ENCODE measurements around the gene MAU2. TPM values are rescaled to one million over a fixed set of nuclear protein-coding genes. Genes with fewer than 3 reads are reported as not detected.

MAU2 gene
- total and polyA plus RNA-seq, 4 donors, result 11.3 to 82.8 (median 45.3) TPM

DNA sequence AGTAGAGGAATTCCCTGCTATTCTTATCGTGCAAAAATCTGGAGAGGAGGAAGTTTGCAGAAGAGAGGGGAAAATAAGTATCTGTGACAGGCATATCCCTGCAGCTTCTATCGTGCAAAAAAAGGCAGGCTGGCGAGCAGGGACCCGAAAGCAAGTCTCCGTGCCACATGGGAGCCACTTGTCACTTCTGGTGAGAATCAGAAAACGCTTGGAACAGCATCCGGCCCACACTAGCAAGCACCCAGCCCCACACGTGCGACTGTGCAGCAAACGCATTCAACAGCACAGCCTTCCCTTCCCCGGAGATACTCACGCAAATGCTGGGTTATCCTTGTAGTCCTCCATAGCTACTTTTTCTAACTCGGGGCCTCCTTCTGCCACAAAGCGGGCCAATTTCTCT lies 17.2 kb upstream of the MAU2 start:
- no peak for ATAC-seq (ENCODE audit: low FRiP score)
- intact Hi-C loops (cut with DNase I), result no loop called here
- no peaks in the 10 kb centered on the region for H3K9me3 ChIP-seq (ENCODE audit: control insufficient read depth, low read length)
- H3K4me3 ChIP-seq (ENCODE audit: low read length in 2 of 2), result no peak overlapping the region
- peaks cover 0 to 10% of the 10 kb centered on the region in 2 donors for H3K36me3 ChIP-seq (ENCODE audit: control insufficient read depth in 1 of 2, insufficient read depth in 2 of 2, low read length in 1 of 2)
- H3K4me1 ChIP-seq (ENCODE audit: control insufficient read depth in 1 of 2, insufficient read depth in 2 of 2, low read length in 2 of 2), result no peaks in the 10 kb centered on the region
- WGBS, 2 donors, result 88 to 91% methylated on average over 14 of the region's 14 CpGs
- no peaks in the 10 kb centered on the region for H3K27me3 ChIP-seq (ENCODE audit: control insufficient read depth in 1 of 2, insufficient read depth in 2 of 2, low read length in 1 of 2)
- no peak for DNase-seq
- no peak overlapping the region for H3K27ac ChIP-seq (ENCODE audit: low read depth in 1 of 2, low read length in 2 of 2)

DNA sequence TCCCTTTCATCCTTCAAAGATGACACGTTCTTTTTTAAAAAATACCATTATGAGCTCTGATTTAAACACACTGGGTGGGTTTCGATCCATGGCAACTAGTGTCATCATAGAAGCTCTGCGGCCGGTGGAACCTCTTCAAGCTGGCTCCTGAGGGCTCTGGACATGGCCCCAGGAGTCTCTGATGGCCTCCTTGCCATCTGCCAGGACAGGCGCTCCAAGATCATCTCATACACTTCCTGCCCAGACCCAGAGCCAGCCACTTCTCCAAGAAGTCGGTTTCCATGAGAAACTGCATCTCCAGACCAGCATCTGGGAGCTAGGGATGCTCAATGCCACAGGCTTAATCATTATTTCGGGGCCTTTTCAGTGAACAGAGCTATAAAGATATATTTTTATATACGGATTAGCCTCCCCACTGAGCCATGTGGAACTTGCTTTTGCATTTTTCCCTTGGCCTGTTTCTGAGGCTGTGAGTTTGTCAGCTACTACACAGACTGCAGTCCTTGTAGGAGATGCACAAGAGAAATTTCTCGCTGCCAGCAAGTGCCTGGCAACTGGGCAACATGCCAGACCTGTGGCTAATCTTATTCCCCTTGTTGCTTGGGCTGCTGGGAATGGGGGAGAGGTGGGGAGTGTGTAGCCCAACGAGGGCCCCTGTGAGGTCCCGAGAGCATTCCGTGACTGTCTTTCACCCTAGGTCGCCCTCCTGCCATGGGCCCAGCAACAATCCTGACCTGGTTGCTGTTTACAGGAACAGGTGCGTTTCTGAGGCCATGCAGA lies 16.3 kb upstream of the MAU2 start:
- Histone ChIP-seq H3K4me1 (ENCODE audit: control insufficient read depth in 1 of 2, insufficient read depth in 2 of 2, low read length in 2 of 2) (no peaks in the 10 kb centered on the region), H3K36me3 (ENCODE audit: control insufficient read depth in 1 of 2, insufficient read depth in 2 of 2, low read length in 1 of 2) (peaks cover 0 to 12% of the 10 kb centered on the region in 2 donors), H3K4me3 (ENCODE audit: low read length in 2 of 2) (no peak overlapping the region), H3K27ac (ENCODE audit: low read depth in 1 of 2, low read length in 2 of 2) (no peak overlapping the region), H3K9me3 (ENCODE audit: control insufficient read depth, low read length) (no peaks in the 10 kb centered on the region), H3K27me3 (ENCODE audit: control insufficient read depth in 1 of 2, insufficient read depth in 2 of 2, low read length in 1 of 2) (no peaks in the 10 kb centered on the region)
- ATAC-seq (ENCODE audit: low FRiP score) (no peak), DNase-seq (no peak)
- intact Hi-C loops (cut with DNase I), result no loop called here
- WGBS, 2 donors, result 82 to 83% methylated on average over 14 of the region's 14 CpGs

DNA sequence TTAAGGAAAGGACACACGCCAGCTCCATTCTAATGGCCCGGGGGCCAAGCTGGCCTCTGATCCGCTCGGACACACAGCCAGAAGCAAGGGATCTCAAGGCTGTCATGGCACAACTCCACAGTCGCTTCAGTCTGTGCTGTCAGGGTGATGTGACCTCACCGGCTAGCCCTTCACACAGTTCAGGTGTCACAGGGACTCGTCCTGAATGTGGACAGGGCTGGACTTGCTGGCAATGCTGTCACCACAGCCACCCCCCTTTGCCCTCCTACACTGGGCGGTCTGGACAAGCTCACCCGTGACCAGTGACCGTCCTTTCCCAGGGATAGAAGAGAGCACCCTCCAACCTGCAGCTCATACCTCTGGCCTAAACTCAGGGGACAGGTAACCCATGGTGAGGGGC lies 15.6 kb upstream of the MAU2 start:
- Histone ChIP-seq H3K27ac (ENCODE audit: low read depth in 1 of 2, low read length in 2 of 2) (no peak overlapping the region), H3K4me3 (ENCODE audit: low read length in 2 of 2) (no peak overlapping the region), H3K4me1 (ENCODE audit: control insufficient read depth in 1 of 2, insufficient read depth in 2 of 2, low read length in 2 of 2) (no peaks in the 10 kb centered on the region), H3K9me3 (ENCODE audit: control insufficient read depth, low read length) (no peaks in the 10 kb centered on the region), H3K36me3 (ENCODE audit: control insufficient read depth in 1 of 2, insufficient read depth in 2 of 2, low read length in 1 of 2) (peaks cover 0 to 12% of the 10 kb centered on the region in 2 donors), H3K27me3 (ENCODE audit: control insufficient read depth in 1 of 2, insufficient read depth in 2 of 2, low read length in 1 of 2) (no peaks in the 10 kb centered on the region)
- no peak for ATAC-seq (ENCODE audit: low FRiP score)
- intact Hi-C loops (cut with DNase I), result no loop called here
- no peak for DNase-seq
- WGBS, 2 donors, result 92 to 93% methylated on average over 10 of the region's 10 CpGs

DNA sequence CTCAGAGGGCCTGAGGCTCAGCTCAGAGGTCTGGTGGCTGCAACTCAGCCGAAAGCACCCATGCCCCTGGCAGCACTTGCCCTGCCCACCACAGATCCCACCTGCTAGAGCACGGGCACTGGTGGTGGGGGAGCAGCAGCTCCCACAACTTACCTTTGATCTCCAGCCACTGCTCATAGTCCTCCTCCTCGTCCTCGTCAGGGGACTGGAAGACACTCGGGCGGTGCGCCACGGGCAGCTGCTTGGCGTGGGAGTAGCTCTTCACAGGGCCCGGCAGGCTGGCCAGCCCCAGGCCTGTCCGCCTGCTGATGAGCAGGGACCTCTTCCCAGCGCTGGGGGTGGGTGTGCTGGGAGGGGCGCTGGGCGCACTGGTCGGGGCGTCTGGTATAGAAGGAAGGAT lies 14.9 kb upstream of the MAU2 start:
- no peak overlapping the region for H3K27ac ChIP-seq (ENCODE audit: low read depth in 1 of 2, low read length in 2 of 2)
- H3K27me3 ChIP-seq (ENCODE audit: control insufficient read depth in 1 of 2, insufficient read depth in 2 of 2, low read length in 1 of 2), result no peaks in the 10 kb centered on the region
- H3K9me3 ChIP-seq (ENCODE audit: control insufficient read depth, low read length), result no peaks in the 10 kb centered on the region
- H3K36me3 ChIP-seq (ENCODE audit: control insufficient read depth in 1 of 2, insufficient read depth in 2 of 2, low read length in 1 of 2), result peaks cover 0 to 12% of the 10 kb centered on the region in 2 donors
- 89 to 93% methylated on average over 16 of the region's 16 CpGs for WGBS, 2 donors
- intact Hi-C loops (cut with DNase I), result no loop called here
- no peak for DNase-seq
- H3K4me1 ChIP-seq (ENCODE audit: control insufficient read depth in 1 of 2, insufficient read depth in 2 of 2, low read length in 2 of 2), result no peaks in the 10 kb centered on the region
- ATAC-seq (ENCODE audit: low FRiP score), result no peak
- H3K4me3 ChIP-seq (ENCODE audit: low read length in 2 of 2), result no peak overlapping the region

DNA sequence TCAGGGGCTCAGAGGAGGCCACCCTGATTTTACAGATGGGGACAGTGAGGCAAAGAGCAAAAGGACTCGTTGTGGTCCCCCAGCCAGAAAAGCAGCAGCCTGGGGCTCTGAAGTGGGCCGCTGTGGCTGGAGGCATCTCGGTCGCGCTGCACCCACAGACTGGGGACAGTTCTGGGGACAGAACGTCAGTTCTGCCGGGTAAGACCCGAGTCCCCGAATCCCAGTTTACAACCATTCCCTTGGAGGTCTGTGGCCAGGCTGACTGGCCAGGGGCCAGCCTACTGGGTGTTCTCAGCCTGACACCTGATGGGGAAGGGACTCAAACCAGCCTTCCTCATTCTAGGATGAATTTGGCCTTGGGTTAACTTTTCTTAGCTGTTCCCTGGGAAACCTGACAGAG lies 14.4 kb upstream of the MAU2 start:
- intact Hi-C loops (cut with DNase I), result no loop called here
- peaks cover 0 to 12% of the 10 kb centered on the region in 2 donors for H3K36me3 ChIP-seq (ENCODE audit: control insufficient read depth in 1 of 2, insufficient read depth in 2 of 2, low read length in 1 of 2)
- no peak overlapping the region for H3K4me3 ChIP-seq (ENCODE audit: low read length in 2 of 2)
- no peak for ATAC-seq (ENCODE audit: low FRiP score)
- H3K4me1 ChIP-seq (ENCODE audit: control insufficient read depth in 1 of 2, insufficient read depth in 2 of 2, low read length in 2 of 2), result no peaks in the 10 kb centered on the region
- no peaks in the 10 kb centered on the region for H3K27me3 ChIP-seq (ENCODE audit: control insufficient read depth in 1 of 2, insufficient read depth in 2 of 2, low read length in 1 of 2)
- no peak overlapping the region for H3K27ac ChIP-seq (ENCODE audit: low read depth in 1 of 2, low read length in 2 of 2)
- WGBS, 2 donors, result 89 to 95% methylated on average over 9 of the region's 9 CpGs
- no peak for DNase-seq
- no peaks in the 10 kb centered on the region for H3K9me3 ChIP-seq (ENCODE audit: control insufficient read depth, low read length)

DNA sequence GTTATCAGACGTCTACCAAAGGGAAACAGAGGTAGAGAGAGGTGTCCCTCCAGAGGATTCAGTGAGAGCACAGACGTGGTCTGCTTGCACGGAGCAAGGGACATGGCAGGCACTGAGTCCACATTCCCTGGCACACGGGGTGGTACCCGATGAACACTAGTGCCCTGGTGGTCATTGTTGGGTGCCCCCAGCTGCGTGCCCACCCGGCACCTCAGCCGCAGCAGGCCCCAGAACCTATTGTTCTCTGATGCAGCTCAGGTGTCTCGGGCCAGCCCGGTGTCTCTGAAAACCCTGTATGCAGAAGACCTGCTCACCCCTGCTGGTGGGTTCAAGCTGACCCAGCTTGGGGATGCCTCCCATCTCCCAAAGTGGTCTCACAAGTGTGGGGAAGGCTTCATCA lies 12.3 kb upstream of the MAU2 start:
- ATAC-seq (ENCODE audit: low FRiP score) (no peak), DNase-seq (no peak)
- no peak overlapping the region for H3K27ac ChIP-seq (ENCODE audit: low read depth in 1 of 2, low read length in 2 of 2)
- no peaks in the 10 kb centered on the region for H3K27me3 ChIP-seq (ENCODE audit: control insufficient read depth in 1 of 2, insufficient read depth in 2 of 2, low read length in 1 of 2)
- WGBS, 2 donors, result 93 to 94% methylated on average over 10 of the region's 10 CpGs
- no peaks in the 10 kb centered on the region for H3K9me3 ChIP-seq (ENCODE audit: control insufficient read depth, low read length)
- H3K36me3 ChIP-seq (ENCODE audit: control insufficient read depth in 1 of 2, insufficient read depth in 2 of 2, low read length in 1 of 2), result peaks cover 0 to 6% of the 10 kb centered on the region in 2 donors
- no peaks in the 10 kb centered on the region for H3K4me1 ChIP-seq (ENCODE audit: control insufficient read depth in 1 of 2, insufficient read depth in 2 of 2, low read length in 2 of 2)
- H3K4me3 ChIP-seq (ENCODE audit: low read length in 2 of 2), result no peak overlapping the region
- intact Hi-C loops (cut with DNase I), result no loop called here

DNA sequence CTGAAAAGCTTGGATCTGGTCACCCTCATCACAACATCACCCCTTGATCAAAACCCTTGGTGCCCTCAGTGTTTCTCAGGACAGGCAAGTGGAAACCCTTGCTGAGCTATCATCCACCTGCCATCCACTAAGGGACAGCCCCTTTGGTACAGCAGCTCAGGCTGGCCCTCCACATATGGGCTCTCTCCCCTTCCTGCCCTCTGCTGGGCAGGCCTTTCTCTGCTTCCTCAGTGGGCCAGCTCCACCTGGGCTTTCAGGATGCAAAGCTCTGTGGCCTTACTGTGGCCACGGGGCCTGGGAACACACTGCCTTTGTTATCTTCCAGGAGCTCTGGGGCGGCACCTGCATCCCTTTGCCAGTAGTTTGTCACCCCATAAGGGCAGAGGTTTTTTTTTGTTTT lies 5.2 kb upstream of the MAU2 start:
- ATAC-seq (ENCODE audit: low FRiP score), result no peak
- no peaks in the 10 kb centered on the region for H3K27me3 ChIP-seq (ENCODE audit: control insufficient read depth in 1 of 2, insufficient read depth in 2 of 2, low read length in 1 of 2)
- H3K9me3 ChIP-seq (ENCODE audit: control insufficient read depth, low read length), result no peaks in the 10 kb centered on the region
- WGBS, 2 donors, result 90 to 93% methylated on average over 2 of the region's 2 CpGs
- intact Hi-C loops (cut with DNase I), result no loop called here
- no peak overlapping the region for H3K4me3 ChIP-seq (ENCODE audit: low read length in 2 of 2)
- DNase-seq, result no peak
- no peak overlapping the region for H3K27ac ChIP-seq (ENCODE audit: low read depth in 1 of 2, low read length in 2 of 2)
- H3K36me3 ChIP-seq (ENCODE audit: control insufficient read depth in 1 of 2, insufficient read depth in 2 of 2, low read length in 1 of 2), result peaks cover 5 to 6% of the 10 kb centered on the region in 2 donors
- no peaks in the 10 kb centered on the region for H3K4me1 ChIP-seq (ENCODE audit: control insufficient read depth in 1 of 2, insufficient read depth in 2 of 2, low read length in 2 of 2)

DNA sequence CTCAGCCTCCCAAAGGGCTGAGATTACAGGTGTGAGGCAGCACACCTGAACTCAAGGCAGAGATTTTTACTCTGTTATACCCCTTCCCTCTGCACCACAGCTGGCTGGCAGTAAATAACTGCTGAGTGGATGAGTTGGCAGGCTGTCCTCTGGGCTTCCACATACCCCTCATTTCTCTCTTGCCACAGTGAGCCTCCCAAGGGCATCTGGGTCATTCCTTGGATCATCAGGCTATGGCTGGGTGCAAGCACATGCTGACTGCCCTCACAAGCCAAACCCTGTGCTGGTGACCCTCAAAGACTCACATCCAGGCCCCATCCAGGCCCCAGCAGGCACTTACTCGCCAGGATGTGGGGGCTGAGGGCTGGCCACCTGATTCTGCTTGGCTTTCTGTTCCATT lies 4.5 kb upstream of the MAU2 start:
- no peak for DNase-seq
- Histone ChIP-seq H3K27me3 (ENCODE audit: control insufficient read depth in 1 of 2, insufficient read depth in 2 of 2, low read length in 1 of 2) (no peaks in the 10 kb centered on the region), H3K4me3 (ENCODE audit: low read length in 2 of 2) (no peak overlapping the region), H3K9me3 (ENCODE audit: control insufficient read depth, low read length) (no peaks in the 10 kb centered on the region), H3K36me3 (ENCODE audit: control insufficient read depth in 1 of 2, insufficient read depth in 2 of 2, low read length in 1 of 2) (peaks cover 5 to 6% of the 10 kb centered on the region in 2 donors), H3K4me1 (ENCODE audit: control insufficient read depth in 1 of 2, insufficient read depth in 2 of 2, low read length in 2 of 2) (no peaks in the 10 kb centered on the region), H3K27ac (ENCODE audit: low read depth in 1 of 2, low read length in 2 of 2) (no peak overlapping the region)
- ATAC-seq (ENCODE audit: low FRiP score), result no peak
- intact Hi-C loops (cut with DNase I), result no loop called here
- 91 to 93% methylated on average over 1 of the region's 1 CpG for WGBS, 2 donors

DNA sequence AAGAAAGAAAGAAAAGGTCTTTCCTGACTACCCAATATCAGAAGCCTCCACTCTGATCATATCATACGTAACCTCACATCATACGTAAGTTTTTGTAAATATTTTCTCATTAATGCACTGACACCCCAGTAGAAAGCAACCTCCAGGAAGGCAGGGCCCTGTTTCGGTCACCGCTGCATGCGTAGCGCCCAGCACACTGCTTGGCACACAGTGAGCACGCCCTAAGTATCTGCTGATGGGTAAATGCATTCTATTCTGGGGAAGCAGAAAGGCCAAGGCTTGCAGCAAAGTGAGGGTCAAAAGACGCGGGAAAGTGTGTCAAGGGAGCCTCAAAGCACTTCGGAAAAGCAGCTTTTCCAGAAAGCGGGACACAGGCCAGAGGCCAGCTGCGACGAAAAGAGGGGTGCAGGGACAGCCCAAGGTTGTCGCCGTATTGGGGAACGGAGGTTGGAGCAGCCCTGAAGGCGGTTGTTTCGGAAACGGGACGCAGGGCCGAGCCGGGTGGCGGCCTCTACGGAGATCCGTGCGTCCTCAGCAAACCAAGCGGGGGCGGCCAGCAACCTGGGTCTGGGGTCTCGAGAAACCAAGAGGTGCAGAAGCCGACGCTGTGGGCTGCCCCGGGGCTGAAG lies 783 bp upstream of the MAU2 start:
- intact Hi-C loops (cut with DNase I), result loop anchor here in 1 of 2 donors (10.0 kb wide), 1 partner anchor 115 kb away; the partner anchor contains the start of gene NR2C2AP
- WGBS, 2 donors, result 4 to 6% methylated on average over 32 of the region's 32 CpGs
- H3K9me3 ChIP-seq (ENCODE audit: control insufficient read depth, low read length), result no peaks in the 10 kb centered on the region
- peak overlapping the region; percentile 89 to 91 for H3K4me3 ChIP-seq (ENCODE audit: low read length in 2 of 2)
- no peaks in the 10 kb centered on the region for H3K4me1 ChIP-seq (ENCODE audit: control insufficient read depth in 1 of 2, insufficient read depth in 2 of 2, low read length in 2 of 2)
- no peaks in the 10 kb centered on the region for H3K27me3 ChIP-seq (ENCODE audit: control insufficient read depth in 1 of 2, insufficient read depth in 2 of 2, low read length in 1 of 2)
- peaks cover 8 to 9% of the 10 kb centered on the region in 2 donors for H3K36me3 ChIP-seq (ENCODE audit: control insufficient read depth in 1 of 2, insufficient read depth in 2 of 2, low read length in 1 of 2)
- ATAC-seq (ENCODE audit: low FRiP score), result peak; percentile 45
- H3K27ac ChIP-seq (ENCODE audit: low read depth in 1 of 2, low read length in 2 of 2), result peak overlapping the region in 1 of 2 donors; percentile 16
- DNase-seq, result no peak

Data from aorta (tissue), 5 donors.